Osteoblast (primary cell): ENCODE measurements around the gene BMAL2. TPM values are rescaled to one million over a fixed set of nuclear protein-coding genes. Genes with fewer than 3 reads are reported as not detected.

Experiments used
- DNase-seq: peaks from one replicate; pipeline ENCODE4 v3.0.0; 2011; ENCODE audit warnings: low spot score, mixed read lengths; ENCODE audit not compliant: insufficient read length; ENCODE audit errors: missing footprints
- H2AFZ ChIP-seq: 2 replicates; pipeline ENCODE4 v1.6.0; 2011; ENCODE audit warnings: mild to moderate bottlenecking, low read length
- H3K27ac ChIP-seq: 2 replicates; pipeline ENCODE4 v1.5.1; 2011; ENCODE audit warnings: mild to moderate bottlenecking, low read depth, low read length, moderate library complexity
- H3K27me3 ChIP-seq: 2 replicates; pipeline ENCODE4 v1.6.0; 2012; ENCODE audit warnings: mild to moderate bottlenecking, control low read depth, inconsistent platforms, low read length, moderate library complexity; ENCODE audit not compliant: insufficient read depth
- H3K36me3 ChIP-seq: 2 replicates; pipeline ENCODE4 v1.5.1; 2011; ENCODE audit warnings: mild to moderate bottlenecking, low read length, control low read depth, moderate library complexity; ENCODE audit not compliant: insufficient read depth
- H3K4me1 ChIP-seq: 2 replicates; pipeline ENCODE4 v1.5.1; 2011; ENCODE audit warnings: mild to moderate bottlenecking, low read length, control low read depth, moderate library complexity; ENCODE audit not compliant: insufficient read depth
- H3K4me2 ChIP-seq: 2 replicates; pipeline ENCODE4 v1.6.0; 2011; ENCODE audit warnings: mild to moderate bottlenecking, low read length; ENCODE audit not compliant: insufficient read depth
- H3K4me3 ChIP-seq: fragments of 200-600 bp; sonication (generic); 3 replicates; pipeline ENCODE4 v1.5.1; 2012; ENCODE audit warnings: mild to moderate bottlenecking, low read length, inconsistent platforms; ENCODE audit not compliant: insufficient read depth
- H3K79me2 ChIP-seq: 2 replicates; pipeline ENCODE4 v1.6.0; 2012; ENCODE audit warnings: mild to moderate bottlenecking, low read length, control low read depth, inconsistent platforms; ENCODE audit not compliant: insufficient read depth
- H3K9me3 ChIP-seq: 2 replicates; pipeline ENCODE4 v1.5.1; 2011; ENCODE audit warnings: low read depth, low read length, control low read depth
- H4K20me1 ChIP-seq: 2 replicates; pipeline ENCODE4 v1.6.0; 2012; ENCODE audit warnings: mild to moderate bottlenecking, low read length, control low read depth; ENCODE audit not compliant: insufficient read depth
- CTCF ChIP-seq: IDR thresholded peaks from 2 replicates; pipeline ENCODE4 v1.5.1; 2011; ENCODE audit warnings: mild to moderate bottlenecking, low read depth, low read length, moderate library complexity; ENCODE audit errors: extremely low read depth
- total RNA-seq: library from RNA; depleted of rRNA; stranded (reverse); fragments of >200 nt; gene quantifications from 2 replicates; pipeline ENCODE4 v1.2.3, GENCODE V29; 2012

BMAL2 gene
- total RNA-seq, 1 donor = 21.7 TPM

GRCh38 chr12:27309293-27309994, 23.2 kb upstream of the BMAL2 start:
- Histone ChIP-seq H2AFZ (no peak overlapping the region), H3K27me3 (no peaks in the 10 kb centered on the region), H3K4me3 (no peak overlapping the region), H3K27ac (no peak overlapping the region), H3K4me2 (no peak overlapping the region), H3K36me3 (peaks cover 32% of the 10 kb centered on the region), H4K20me1 (no peaks in the 10 kb centered on the region), H3K9me3 (no peaks in the 10 kb centered on the region), H3K79me2 (no peaks in the 10 kb centered on the region), H3K4me1 (no peaks in the 10 kb centered on the region)
- no peak for DNase-seq
- no peak for TF ChIP-seq CTCF

GRCh38 chr12:27309995-27310315, 22.7 kb upstream of the BMAL2 start:
- peaks cover 35% of the 10 kb centered on the region for H3K36me3 ChIP-seq
- H3K9me3 ChIP-seq = no peaks in the 10 kb centered on the region
- H3K4me1 ChIP-seq = no peaks in the 10 kb centered on the region
- no peaks in the 10 kb centered on the region for H3K79me2 ChIP-seq
- no peak overlapping the region for H3K27ac ChIP-seq
- no peak for DNase-seq
- H2AFZ ChIP-seq = no peak overlapping the region
- no peaks in the 10 kb centered on the region for H3K27me3 ChIP-seq
- H3K4me2 ChIP-seq = no peak overlapping the region
- H3K4me3 ChIP-seq = no peak overlapping the region
- no peak for TF ChIP-seq CTCF
- no peaks in the 10 kb centered on the region for H4K20me1 ChIP-seq

GRCh38 chr12:27316947-27317346, 15.7 kb upstream of the BMAL2 start:
- no peak for DNase-seq
- no peaks in the 10 kb centered on the region for H4K20me1 ChIP-seq
- H3K4me2 ChIP-seq = no peak overlapping the region

GRCh38 chr12:27319409-27319808, 13.2 kb upstream of the BMAL2 start:
- Histone ChIP-seq H3K4me1 (peaks cover 15% of the 10 kb centered on the region), H3K4me2 (no peak overlapping the region), H3K36me3 (peaks cover 64% of the 10 kb centered on the region), H3K9me3 (no peaks in the 10 kb centered on the region), H3K27me3 (no peaks in the 10 kb centered on the region), H3K27ac (no peak overlapping the region), H4K20me1 (no peaks in the 10 kb centered on the region), H2AFZ (no peak overlapping the region), H3K79me2 (no peaks in the 10 kb centered on the region), H3K4me3 (no peak overlapping the region)
- peak; percentile 52 for DNase-seq
- no peak for TF ChIP-seq CTCF

More at GRCh38 chr12:27316947-27317346, 15.7 kb upstream of the BMAL2 start:
- Histone ChIP-seq H3K27me3 (no peaks in the 10 kb centered on the region), H3K9me3 (no peaks in the 10 kb centered on the region), H3K4me3 (no peak overlapping the region), H3K4me1 (peaks cover 15% of the 10 kb centered on the region), H3K79me2 (no peaks in the 10 kb centered on the region), H2AFZ (no peak overlapping the region), H3K36me3 (peaks cover 51% of the 10 kb centered on the region), H3K27ac (no peak overlapping the region)
- no peak for TF ChIP-seq CTCF
